EL (cell line): ENCODE data around the gene GNPTAB.
A peak's percentile ranks its signal among the peaks of the same experiment; 100 is the strongest.

Experiments
- DNase-seq: peaks from one replicate; pipeline ENCODE4 v3.0.0-alpha.2; 2016

Gene GNPTAB

GRCh38 chr12:101802486-101802885 lies 28.3 kb downstream of the GNPTAB start:
- no peak for DNase-seq

- no peak for DNase-seq
Observed at GRCh38 chr12:101799774-101800173, 31.0 kb downstream of the GNPTAB start.

- no peak for DNase-seq
Observed at GRCh38 chr12:101795786-101796185, 35.0 kb downstream of the GNPTAB start.

GRCh38 chr12:101795013-101795412 lies 35.7 kb downstream of the GNPTAB start:
- DNase-seq = no peak

GRCh38 chr12:101794574-101794973 lies 36.2 kb downstream of the GNPTAB start:
- peak; percentile 8 for DNase-seq

- DNase-seq = peak; percentile 75
Observed at GRCh38 chr12:101793401-101793800, 37.4 kb downstream of the GNPTAB start.

- no peak for DNase-seq
Observed at GRCh38 chr12:101792046-101792931, 38.5 kb downstream of the GNPTAB start.

GRCh38 chr12:101789171-101789570 lies 41.6 kb downstream of the GNPTAB start:
- no peak for DNase-seq

GRCh38 chr12:101785671-101786070 lies 45.1 kb downstream of the GNPTAB start:
- no peak for DNase-seq

- no peak for DNase-seq
Observed at GRCh38 chr12:101784376-101784775, 46.4 kb downstream of the GNPTAB start.

- no peak for DNase-seq
Observed at GRCh38 chr12:101783838-101784237, 46.9 kb downstream of the GNPTAB start.

GRCh38 chr12:101783150-101783549 lies 47.6 kb downstream of the GNPTAB start:
- DNase-seq = no peak

GRCh38 chr12:101782273-101782731 lies 48.5 kb downstream of the GNPTAB start:
- DNase-seq = peak; percentile 26

- DNase-seq = no peak
Observed at GRCh38 chr12:101781834-101782233, 48.9 kb downstream of the GNPTAB start.

- DNase-seq = no peak
Observed at GRCh38 chr12:101780599-101780998, 50.2 kb downstream of the GNPTAB start.

- no peak for DNase-seq
Observed at GRCh38 chr12:101779626-101780025, 51.1 kb downstream of the GNPTAB start.

GRCh38 chr12:101779200-101779599 lies 51.6 kb downstream of the GNPTAB start:
- DNase-seq = no peak

- no peak for DNase-seq
Observed at GRCh38 chr12:101777978-101778377, 52.8 kb downstream of the GNPTAB start.

GRCh38 chr12:101777485-101777884 lies 53.3 kb downstream of the GNPTAB start:
- DNase-seq = no peak

GRCh38 chr12:101775816-101776215 lies 54.9 kb downstream of the GNPTAB start:
- DNase-seq = no peak

- DNase-seq = peak; percentile 64
Observed at GRCh38 chr12:101773650-101774162, 57.1 kb downstream of the GNPTAB start.

- no peak for DNase-seq
Observed at GRCh38 chr12:101772012-101772775, 58.6 kb downstream of the GNPTAB start.

- DNase-seq = no peak
Observed at GRCh38 chr12:101769865-101770264, 60.9 kb downstream of the GNPTAB start.

- DNase-seq = no peak
Observed at GRCh38 chr12:101768781-101769180, 62.0 kb downstream of the GNPTAB start.
